HS-5 (cell line): ENCODE results near the gene FBLN7.

Experiments used
- DNase-seq: peaks from one replicate; pipeline ENCODE4 v3.0.0-alpha.2; 2012; ENCODE audit warnings: low read depth

The FBLN7 gene

GRCh38 chr2:112157472-112157871, 19.3 kb downstream of the FBLN7 start:
- DNase-seq: no peak

GRCh38 chr2:112159454-112159921, 21.3 kb downstream of the FBLN7 start:
- no peak for DNase-seq

- no peak for DNase-seq
Observed at GRCh38 chr2:112160283-112161250, 22.4 kb downstream of the FBLN7 start.

GRCh38 chr2:112161431-112162145, 23.4 kb downstream of the FBLN7 start:
- DNase-seq: no peak

GRCh38 chr2:112162341-112162740, 24.2 kb downstream of the FBLN7 start:
- no peak for DNase-seq

- no peak for DNase-seq
Observed at GRCh38 chr2:112162956-112163355, 24.8 kb downstream of the FBLN7 start.

GRCh38 chr2:112163541-112163981, 25.4 kb downstream of the FBLN7 start:
- no peak for DNase-seq

GRCh38 chr2:112164876-112165275, 26.7 kb downstream of the FBLN7 start:
- no peak for DNase-seq

- DNase-seq: no peak
Observed at GRCh38 chr2:112165296-112165695, 27.1 kb downstream of the FBLN7 start.

- DNase-seq: no peak
Observed at GRCh38 chr2:112166806-112167499, 28.8 kb downstream of the FBLN7 start.

- DNase-seq: no peak
Observed at GRCh38 chr2:112168422-112169124, 30.4 kb downstream of the FBLN7 start.

- no peak for DNase-seq
Observed at GRCh38 chr2:112170495-112170894, 32.3 kb downstream of the FBLN7 start.

GRCh38 chr2:112173646-112174319, 35.6 kb downstream of the FBLN7 start:
- no peak for DNase-seq

- no peak for DNase-seq
Observed at GRCh38 chr2:112174383-112174782, 36.2 kb downstream of the FBLN7 start.

GRCh38 chr2:112175333-112175732, 37.1 kb downstream of the FBLN7 start:
- DNase-seq: no peak

- DNase-seq: no peak
Observed at GRCh38 chr2:112175958-112176573, 37.9 kb downstream of the FBLN7 start.

GRCh38 chr2:112181571-112182290, 43.5 kb downstream of the FBLN7 start:
- no peak for DNase-seq

- DNase-seq: no peak
Observed at GRCh38 chr2:112182581-112183034, 44.4 kb downstream of the FBLN7 start.

- no peak for DNase-seq
Observed at GRCh38 chr2:112183327-112184025, 45.3 kb downstream of the FBLN7 start.
